DND-41 (cell line): ENCODE data around the gene CACNA1E.

Experiments used
- ATAC-seq: fragments of 200-7000 bp; cut with Tn5 transposase; 3 replicates; pipeline ENCODE4 v1.9.1; 2021; ENCODE audit warnings: low read depth; ENCODE audit not compliant: insufficient read depth
- DNase-seq: peaks from one replicate; pipeline ENCODE4 v3.0.0-alpha.2; 2020
- H2AFZ ChIP-seq: 2 replicates; pipeline ENCODE4 v1.6.0; 2012; ENCODE audit warnings: low read depth, low read length
- H3K27ac ChIP-seq: 2 replicates; pipeline ENCODE4 v1.5.1; 2012; ENCODE audit warnings: low read length, inconsistent platforms
- H3K27me3 ChIP-seq: fragments of 200-600 bp; sonication (generic); 2 replicates; pipeline ENCODE4 v1.6.0; 2012; ENCODE audit warnings: low read length, mild to moderate bottlenecking, inconsistent platforms; ENCODE audit not compliant: insufficient read depth, poor library complexity
- H3K36me3 ChIP-seq: 2 replicates; pipeline ENCODE4 v1.5.1; 2012; ENCODE audit warnings: low read length, inconsistent platforms; ENCODE audit not compliant: insufficient read depth
- H3K4me1 ChIP-seq: 2 replicates; pipeline ENCODE4 v1.5.1; 2012; ENCODE audit warnings: mild to moderate bottlenecking, low read length; ENCODE audit not compliant: insufficient read depth
- H3K4me2 ChIP-seq: 2 replicates; pipeline ENCODE4 v1.6.0; 2012; ENCODE audit warnings: mild to moderate bottlenecking, moderate library complexity, low read length, inconsistent platforms; ENCODE audit not compliant: insufficient read depth
- H3K4me3 ChIP-seq, 2 experiments: fragments of 200-600 bp in 1 of 2; shearing (Covaris generic) in 1 of 2; 2 replicates each; pipeline ENCODE4 v1.5.1; 2012 to 2016; ENCODE audit warnings: inconsistent platforms in 2 of 2, low read length in 2 of 2, mild to moderate bottlenecking in 2 of 2, low read depth in 1 of 2, moderate library complexity in 1 of 2
- H3K79me2 ChIP-seq: 2 replicates; pipeline ENCODE4 v1.6.0; 2012; ENCODE audit warnings: low read length, inconsistent platforms; ENCODE audit not compliant: insufficient read depth
- H3K9ac ChIP-seq: 2 replicates; pipeline ENCODE4 v1.6.0; 2012; ENCODE audit warnings: low read depth, mild to moderate bottlenecking, inconsistent platforms, low read length, moderate library complexity
- H3K9me3 ChIP-seq: 2 replicates; pipeline ENCODE4 v1.5.1; 2012; ENCODE audit warnings: low read length, moderate library complexity, mild to moderate bottlenecking, inconsistent platforms; ENCODE audit not compliant: insufficient read depth, severe bottlenecking
- H4K20me1 ChIP-seq: 2 replicates; pipeline ENCODE4 v1.6.0; 2012; ENCODE audit warnings: low read length; ENCODE audit not compliant: insufficient read depth
- CTCF ChIP-seq: IDR thresholded peaks from 2 replicates; pipeline ENCODE4 v1.5.1; 2012; ENCODE audit warnings: borderline replicate concordance, low read length, moderate library complexity, mild to moderate bottlenecking; ENCODE audit not compliant: poor library complexity, severe bottlenecking; ENCODE audit errors: extremely low read depth
- EZH2 ChIP-seq: IDR thresholded peaks from 3 replicates; pipeline ENCODE4 v1.6.1; 2012; ENCODE audit warnings: borderline replicate concordance, low read depth, mild to moderate bottlenecking, moderate library complexity, low read length, inconsistent platforms; ENCODE audit not compliant: severe bottlenecking

CACNA1E gene

GRCh38 chr1:181680332-181680731, 197.0 kb downstream of the CACNA1E start:
- Histone ChIP-seq H3K27ac (no peak overlapping the region), H3K79me2 (no peaks in the 10 kb centered on the region), H3K9ac (no peak overlapping the region), H4K20me1 (no peaks in the 10 kb centered on the region), H3K27me3 (peaks cover 26% of the 10 kb centered on the region), H3K4me1 (no peaks in the 10 kb centered on the region), H2AFZ (no peak overlapping the region), H3K4me2 (no peak overlapping the region), H3K9me3 (no peaks in the 10 kb centered on the region), H3K36me3 (no peaks in the 10 kb centered on the region), H3K4me3 (no peak overlapping the region)
- DNase-seq = no peak
- TF ChIP-seq CTCF (no peak), EZH2 (no peak)
- no peak for ATAC-seq

GRCh38 chr1:181680871-181681270, 197.6 kb downstream of the CACNA1E start:
- Histone ChIP-seq H3K4me1 (no peaks in the 10 kb centered on the region), H3K4me3 (no peak overlapping the region), H2AFZ (no peak overlapping the region), H3K27me3 (peaks cover 30% of the 10 kb centered on the region), H3K9me3 (no peaks in the 10 kb centered on the region), H3K79me2 (no peaks in the 10 kb centered on the region), H3K27ac (no peak overlapping the region), H4K20me1 (no peaks in the 10 kb centered on the region), H3K9ac (no peak overlapping the region), H3K4me2 (no peak overlapping the region), H3K36me3 (no peaks in the 10 kb centered on the region)
- DNase-seq (no peak), ATAC-seq (no peak)
- TF ChIP-seq EZH2 (no peak), CTCF (no peak)

- H3K4me1 ChIP-seq = no peaks in the 10 kb centered on the region
- H3K4me2 ChIP-seq = no peak overlapping the region
- H3K27me3 ChIP-seq = peaks cover 16% of the 10 kb centered on the region
- ATAC-seq (no peak), DNase-seq (no peak)
- H3K9ac ChIP-seq = no peak overlapping the region
- no peaks in the 10 kb centered on the region for H4K20me1 ChIP-seq
- TF ChIP-seq EZH2 (no peak), CTCF (no peak)
- no peaks in the 10 kb centered on the region for H3K9me3 ChIP-seq
- no peaks in the 10 kb centered on the region for H3K79me2 ChIP-seq
- no peak overlapping the region for H3K4me3 ChIP-seq
- H3K27ac ChIP-seq = no peak overlapping the region
- H3K36me3 ChIP-seq = no peaks in the 10 kb centered on the region
- H2AFZ ChIP-seq = no peak overlapping the region
Observed at GRCh38 chr1:181685211-181685610, 201.9 kb downstream of the CACNA1E start.

- H3K4me3 ChIP-seq = no peak overlapping the region
- TF ChIP-seq EZH2 = no peak
- no peak for TF ChIP-seq CTCF
- no peak for ATAC-seq
- H4K20me1 ChIP-seq = no peaks in the 10 kb centered on the region
- H3K27ac ChIP-seq = no peak overlapping the region
- no peaks in the 10 kb centered on the region for H3K4me1 ChIP-seq
- no peak overlapping the region for H2AFZ ChIP-seq
- no peak for DNase-seq
- no peaks in the 10 kb centered on the region for H3K36me3 ChIP-seq
- H3K79me2 ChIP-seq = no peaks in the 10 kb centered on the region
- no peaks in the 10 kb centered on the region for H3K9me3 ChIP-seq
- H3K9ac ChIP-seq = no peak overlapping the region
- H3K27me3 ChIP-seq = peaks cover 20% of the 10 kb centered on the region
- no peak overlapping the region for H3K4me2 ChIP-seq
Observed at GRCh38 chr1:181701891-181702290, 218.6 kb downstream of the CACNA1E start.
